ENCODE data around the gene SP110. TPM values are rescaled to one million over a fixed set of nuclear protein-coding genes. Genes with fewer than 3 reads are reported as not detected.

The SP110 gene
- total and polyA plus RNA-seq, 2 of the 8 experiments (the other 6 are each of a cell fraction or from before 2014, with no cell fraction given): 3.1 to 7.1 TPM

- no peak for TF ChIP-seq SP4 (IDR thresholded peaks at IDR 0.05; ENCODE audit: low read length)
- no peak for TF ChIP-seq CTCF (IDR thresholded peaks at IDR 0.05; ENCODE audit: control extremely low read depth in 1 of 3, insufficient read depth in 1 of 3, low read depth in 1 of 3, low read length in 3 of 3)
- no peak for TF ChIP-seq JUND (IDR thresholded peaks at IDR 0.05; ENCODE audit: low read length)
- no peak for TF ChIP-seq RBBP5 (IDR thresholded peaks at IDR 0.05; ENCODE audit: borderline replicate concordance, low read depth, low read length)
- no peak for TF ChIP-seq SRF (IDR thresholded peaks at IDR 0.05; ENCODE audit: low read depth, low read length)
Observed at GRCh38 chr2:230262246-230262645, 42.5 kb upstream of the SP110 start (continued).
